ENCODE data around the gene ANO1. TPM values are rescaled to one million over a fixed set of nuclear protein-coding genes. Genes with fewer than 3 reads are reported as not detected.

ANO1 gene
- total RNA-seq, 1 donor from 2014 or later, result 244 TPM

GRCh38 chr11:70108250-70108649, 30.1 kb downstream of the ANO1 start:
- TF ChIP-seq, protein P1, sequence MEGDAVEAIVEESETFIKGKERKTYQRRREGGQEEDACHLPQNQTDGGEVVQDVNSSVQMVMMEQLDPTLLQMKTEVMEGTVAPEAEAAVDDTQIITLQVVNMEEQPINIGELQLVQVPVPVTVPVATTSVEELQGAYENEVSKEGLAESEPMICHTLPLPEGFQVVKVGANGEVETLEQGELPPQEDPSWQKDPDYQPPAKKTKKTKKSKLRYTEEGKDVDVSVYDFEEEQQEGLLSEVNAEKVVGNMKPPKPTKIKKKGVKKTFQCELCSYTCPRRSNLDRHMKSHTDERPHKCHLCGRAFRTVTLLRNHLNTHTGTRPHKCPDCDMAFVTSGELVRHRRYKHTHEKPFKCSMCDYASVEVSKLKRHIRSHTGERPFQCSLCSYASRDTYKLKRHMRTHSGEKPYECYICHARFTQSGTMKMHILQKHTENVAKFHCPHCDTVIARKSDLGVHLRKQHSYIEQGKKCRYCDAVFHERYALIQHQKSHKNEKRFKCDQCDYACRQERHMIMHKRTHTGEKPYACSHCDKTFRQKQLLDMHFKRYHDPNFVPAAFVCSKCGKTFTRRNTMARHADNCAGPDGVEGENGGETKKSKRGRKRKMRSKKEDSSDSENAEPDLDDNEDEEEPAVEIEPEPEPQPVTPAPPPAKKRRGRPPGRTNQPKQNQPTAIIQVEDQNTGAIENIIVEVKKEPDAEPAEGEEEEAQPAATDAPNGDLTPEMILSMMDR (IDR thresholded peaks at IDR 0.05), result no peak
- DNase-seq (ENCODE audit: low spot score in 2 of 2), result no peak
- Histone ChIP-seq H3K27ac (peak overlapping the region; percentile 87 to 92), H3K36me3 (peaks cover 33 to 54% of the 10 kb centered on the region in 2 donors), H3K9me3 (no peaks in the 10 kb centered on the region), H3K4me3 (no peak overlapping the region), H3K27me3 (no peaks in the 10 kb centered on the region), H3K4me1 (peaks cover 19 to 49% of the 10 kb centered on the region in 2 donors)
- intact Hi-C loops (cut with DNase I), result no loop called here

- intact Hi-C loops (cut with DNase I), result no loop called here
- TF ChIP-seq, protein P1 (IDR thresholded peaks at IDR 0.05), result no peak
- peaks cover 40 to 58% of the 10 kb centered on the region in 2 donors for H3K36me3 ChIP-seq
- H3K4me1 ChIP-seq, result peaks cover 17 to 41% of the 10 kb centered on the region in 2 donors
- H3K27ac ChIP-seq, result peak overlapping the region; percentile 75 to 87
- DNase-seq (ENCODE audit: low spot score in 2 of 2), result no peak
- no peak overlapping the region for H3K4me3 ChIP-seq
- no peaks in the 10 kb centered on the region for H3K27me3 ChIP-seq
- H3K9me3 ChIP-seq, result no peaks in the 10 kb centered on the region
These were observed 30.9 kb downstream of the ANO1 start for GRCh38 chr11:70109006-70109405.

GRCh38 chr11:70109903-70110302, 31.8 kb downstream of the ANO1 start:
- DNase-seq (ENCODE audit: low spot score in 2 of 2), result no peak
- Histone ChIP-seq H3K27me3 (no peaks in the 10 kb centered on the region), H3K4me3 (no peak overlapping the region), H3K27ac (peak overlapping the region in 1 of 2 donors; percentile 75), H3K36me3 (peaks cover 44 to 64% of the 10 kb centered on the region in 2 donors), H3K4me1 (peaks cover 16 to 32% of the 10 kb centered on the region in 2 donors), H3K9me3 (no peaks in the 10 kb centered on the region)
- intact Hi-C loops (cut with DNase I), result no loop called here
- TF ChIP-seq, protein P1 (IDR thresholded peaks at IDR 0.05), result no peak

GRCh38 chr11:70110538-70111055, 32.5 kb downstream of the ANO1 start:
- TF ChIP-seq, protein P1 (IDR thresholded peaks at IDR 0.05), result no peak
- peaks cover 44 to 68% of the 10 kb centered on the region in 2 donors for H3K36me3 ChIP-seq
- no peaks in the 10 kb centered on the region for H3K27me3 ChIP-seq
- intact Hi-C loops (cut with DNase I), result no loop called here
- H3K4me3 ChIP-seq, result no peak overlapping the region
- no peak for DNase-seq (ENCODE audit: low spot score in 2 of 2)
- H3K9me3 ChIP-seq, result no peaks in the 10 kb centered on the region
- peak overlapping the region; percentile 64 to 65 for H3K27ac ChIP-seq
- H3K4me1 ChIP-seq, result peaks cover 14 to 25% of the 10 kb centered on the region in 2 donors

- peak overlapping the region; percentile 64 to 65 for H3K27ac ChIP-seq
- H3K9me3 ChIP-seq, result no peaks in the 10 kb centered on the region
- peaks cover 14 to 17% of the 10 kb centered on the region in 2 donors for H3K4me1 ChIP-seq
- intact Hi-C loops (cut with DNase I), result no loop called here
- DNase-seq (ENCODE audit: low spot score in 2 of 2), result no peak
- TF ChIP-seq, protein P1 (IDR thresholded peaks at IDR 0.05), result no peak
- H3K4me3 ChIP-seq, result no peak overlapping the region
- H3K27me3 ChIP-seq, result no peaks in the 10 kb centered on the region
- peaks cover 51 to 76% of the 10 kb centered on the region in 2 donors for H3K36me3 ChIP-seq
These were observed 33.3 kb downstream of the ANO1 start for GRCh38 chr11:70111269-70112016.

All from ascending aorta (tissue), 2 donors.